Muscle of leg (tissue), 11 donors: ENCODE measurements around the gene IGF1R. TPM values are rescaled to one million over a fixed set of nuclear protein-coding genes. Genes with fewer than 3 reads are reported as not detected.

ENCODE experiments used
- DNase-seq: peaks from one replicate; pipeline ENCODE4 v3.0.0; 2013
- H3K27ac ChIP-seq: one replicate; pipeline ENCODE4 v1.5.1; 2013; ENCODE audit warnings: mild to moderate bottlenecking, low read length, control low read depth
- H3K27me3 ChIP-seq: one replicate; pipeline ENCODE4 v1.6.1; 2013; ENCODE audit warnings: low read length; ENCODE audit not compliant: control insufficient read depth, insufficient read depth
- H3K36me3 ChIP-seq: one replicate; pipeline ENCODE4 v1.6.1; 2013; ENCODE audit warnings: low read length; ENCODE audit not compliant: control insufficient read depth, insufficient read depth
- H3K4me1 ChIP-seq: one replicate; pipeline ENCODE4 v1.6.1; 2013; ENCODE audit warnings: low read length; ENCODE audit not compliant: control insufficient read depth, insufficient read depth
- H3K4me3 ChIP-seq: one replicate; pipeline ENCODE4 v1.5.1; 2013; ENCODE audit warnings: low read length, control low read depth
- H3K9me3 ChIP-seq: replicated peaks from 2 replicates; pipeline ENCODE4 v1.6.1; 2013; ENCODE audit warnings: low read depth, low read length; ENCODE audit not compliant: control insufficient read depth
- WGBS: methylation state at CpG from one replicate; pipeline ENCODE4 v1.1.5; 2013; ENCODE audit warnings: missing lambda C conversion rate; ENCODE audit not compliant: insufficient coverage; 5-methylcytosine and 5-hydroxymethylcytosine counted together
- polyA plus RNA-seq, 8 donors: library from polyadenylated mRNA; unstranded; fragments of 120-200 nt; gene quantifications; one replicate each; pipeline versions ENCODE4 v1.2.1 to v1.2.3, GENCODE V29; 2013; ENCODE audit warnings: inconsistent platforms in 1 of 8, low replicate concordance in 1 of 8; ENCODE audit not compliant: insufficient read length in 8 of 8, insufficient read depth in 1 of 8
- total RNA-seq: library from RNA; stranded (reverse); fragments of 120-200 nt; gene quantifications from one replicate; pipeline ENCODE4 v1.2.4, GENCODE V29; 2013

Gene IGF1R
- total and polyA plus RNA-seq, 9 donors = 13.0 to 19.7 (median 18.3) TPM

- Histone ChIP-seq H3K27me3 (no peaks in the 10 kb centered on the region), H3K4me1 (peaks cover 12% of the 10 kb centered on the region), H3K36me3 (peaks cover 74% of the 10 kb centered on the region), H3K9me3 (no peaks in the 10 kb centered on the region), H3K27ac (no peak overlapping the region), H3K4me3 (no peak overlapping the region)
- WGBS = 85% methylated on average over 5 of the region's 10 CpGs
- DNase-seq = no peak
These were observed 271.9 kb downstream of the IGF1R start for GRCh38 chr15:98920091-98920880.

- WGBS = 93% methylated on average over 9 of the region's 12 CpGs
- no peak for DNase-seq
- no peak overlapping the region for H3K27ac ChIP-seq
- no peaks in the 10 kb centered on the region for H3K9me3 ChIP-seq
- H3K4me3 ChIP-seq = no peak overlapping the region
- peaks cover 57% of the 10 kb centered on the region for H3K36me3 ChIP-seq
- H3K4me1 ChIP-seq = peaks cover 22% of the 10 kb centered on the region
- H3K27me3 ChIP-seq = no peaks in the 10 kb centered on the region
These were observed 274.8 kb downstream of the IGF1R start for GRCh38 chr15:98923171-98923570.

- WGBS = 67% methylated on average over 2 of the region's 10 CpGs
- Histone ChIP-seq H3K4me3 (no peak overlapping the region), H3K4me1 (peaks cover 22% of the 10 kb centered on the region), H3K9me3 (no peaks in the 10 kb centered on the region), H3K27ac (no peak overlapping the region), H3K36me3 (peaks cover 57% of the 10 kb centered on the region), H3K27me3 (no peaks in the 10 kb centered on the region)
- no peak for DNase-seq
These were observed 275.2 kb downstream of the IGF1R start for GRCh38 chr15:98923579-98923978.

GRCh38 chr15:98924401-98925049 lies 276.2 kb downstream of the IGF1R start:
- H3K36me3 ChIP-seq = peaks cover 57% of the 10 kb centered on the region
- DNase-seq = peak; percentile 38
- H3K27ac ChIP-seq = no peak overlapping the region
- H3K4me3 ChIP-seq = no peak overlapping the region
- H3K27me3 ChIP-seq = no peaks in the 10 kb centered on the region
- peaks cover 22% of the 10 kb centered on the region for H3K4me1 ChIP-seq
- no peaks in the 10 kb centered on the region for H3K9me3 ChIP-seq
- WGBS = 32% methylated on average over 11 of the region's 11 CpGs

- 88% methylated on average over 1 of the region's 1 CpG for WGBS
- Histone ChIP-seq H3K27ac (no peak overlapping the region), H3K27me3 (no peaks in the 10 kb centered on the region), H3K4me3 (no peak overlapping the region), H3K36me3 (peaks cover 58% of the 10 kb centered on the region), H3K4me1 (peaks cover 22% of the 10 kb centered on the region), H3K9me3 (no peaks in the 10 kb centered on the region)
- no peak for DNase-seq
These were observed 277.9 kb downstream of the IGF1R start for GRCh38 chr15:98926236-98926635.

- DNase-seq = peak; percentile 92
- no peaks in the 10 kb centered on the region for H3K27me3 ChIP-seq
- peaks cover 22% of the 10 kb centered on the region for H3K4me1 ChIP-seq
- no peaks in the 10 kb centered on the region for H3K9me3 ChIP-seq
- H3K27ac ChIP-seq = peak overlapping the region; percentile 66
- WGBS = 14% methylated on average over 1 of the region's 3 CpGs
- H3K36me3 ChIP-seq = peaks cover 55% of the 10 kb centered on the region
- no peak overlapping the region for H3K4me3 ChIP-seq
These were observed 278.7 kb downstream of the IGF1R start for GRCh38 chr15:98927022-98927421.

GRCh38 chr15:98927996-98928395 lies 279.7 kb downstream of the IGF1R start:
- Histone ChIP-seq H3K4me3 (no peak overlapping the region), H3K27ac (peak overlapping the region; percentile 66), H3K9me3 (no peaks in the 10 kb centered on the region), H3K36me3 (peaks cover 52% of the 10 kb centered on the region), H3K4me1 (peaks cover 22% of the 10 kb centered on the region), H3K27me3 (no peaks in the 10 kb centered on the region)
- DNase-seq = no peak
- no CpG with 5 or more reads among the region's 2 CpGs for WGBS

GRCh38 chr15:98930576-98930975 lies 282.2 kb downstream of the IGF1R start:
- Histone ChIP-seq H3K36me3 (peaks cover 41% of the 10 kb centered on the region), H3K4me1 (peaks cover 22% of the 10 kb centered on the region), H3K4me3 (no peak overlapping the region), H3K9me3 (no peaks in the 10 kb centered on the region), H3K27ac (no peak overlapping the region), H3K27me3 (no peaks in the 10 kb centered on the region)
- WGBS = no CpG with 5 or more reads among the region's 4 CpGs
- no peak for DNase-seq

GRCh38 chr15:98931004-98931403 lies 282.7 kb downstream of the IGF1R start:
- H3K4me3 ChIP-seq = no peak overlapping the region
- peaks cover 38% of the 10 kb centered on the region for H3K36me3 ChIP-seq
- no peak for DNase-seq
- no peaks in the 10 kb centered on the region for H3K27me3 ChIP-seq
- 72% methylated on average over 2 of the region's 4 CpGs for WGBS
- no peaks in the 10 kb centered on the region for H3K9me3 ChIP-seq
- H3K27ac ChIP-seq = no peak overlapping the region
- peaks cover 27% of the 10 kb centered on the region for H3K4me1 ChIP-seq

- H3K4me1 ChIP-seq = peaks cover 19% of the 10 kb centered on the region
- no peak for DNase-seq
- H3K36me3 ChIP-seq = peaks cover 38% of the 10 kb centered on the region
- no peak overlapping the region for H3K4me3 ChIP-seq
- H3K27me3 ChIP-seq = no peaks in the 10 kb centered on the region
- H3K9me3 ChIP-seq = no peaks in the 10 kb centered on the region
- WGBS = 91% methylated on average over 6 of the region's 9 CpGs
- no peak overlapping the region for H3K27ac ChIP-seq
These were observed 285.1 kb downstream of the IGF1R start for GRCh38 chr15:98933406-98933805.
